GM19193 (cell line): Measurements from ENCODE around the gene QSOX2.

ENCODE experiments used
- POLR2A ChIP-seq: IDR thresholded peaks from 4 replicates; pipeline ENCODE4 v1.6.1; 2011; ENCODE audit not compliant: insufficient read depth, insufficient read length; ENCODE audit errors: extremely low read depth

The QSOX2 gene

DNA sequence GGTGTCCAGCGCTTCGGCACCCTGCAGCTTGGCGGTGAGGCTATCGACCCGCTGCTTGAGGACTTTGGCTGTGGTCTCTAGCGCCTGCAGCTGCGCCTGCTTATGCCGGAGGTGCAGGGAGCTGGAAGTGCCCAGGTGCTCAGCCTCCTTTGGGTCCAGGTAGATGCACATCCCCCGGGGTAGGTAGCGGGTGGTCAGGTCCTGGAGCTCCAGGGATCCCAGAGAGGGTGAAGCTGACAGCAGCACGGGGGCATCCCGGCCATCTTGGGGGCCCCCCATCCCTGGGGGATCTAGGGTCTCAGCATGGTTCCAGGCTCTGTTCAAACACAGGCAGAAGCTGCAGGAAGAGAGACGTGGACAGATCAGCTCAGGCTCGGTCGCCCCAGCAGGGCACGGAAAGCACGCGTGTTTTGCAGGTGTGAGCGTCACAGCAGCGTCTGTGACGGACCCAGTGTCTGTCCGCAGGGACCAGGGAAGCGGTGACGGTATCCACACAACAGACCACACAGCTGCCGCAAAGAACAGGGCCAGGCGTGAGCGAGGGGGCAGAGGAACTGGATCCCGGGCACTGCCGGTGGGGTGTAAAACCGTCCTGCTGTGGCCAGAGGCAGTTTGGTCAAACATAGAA lies 40.9 kb upstream of the QSOX2 start:
- no peak for TF ChIP-seq POLR2A

DNA sequence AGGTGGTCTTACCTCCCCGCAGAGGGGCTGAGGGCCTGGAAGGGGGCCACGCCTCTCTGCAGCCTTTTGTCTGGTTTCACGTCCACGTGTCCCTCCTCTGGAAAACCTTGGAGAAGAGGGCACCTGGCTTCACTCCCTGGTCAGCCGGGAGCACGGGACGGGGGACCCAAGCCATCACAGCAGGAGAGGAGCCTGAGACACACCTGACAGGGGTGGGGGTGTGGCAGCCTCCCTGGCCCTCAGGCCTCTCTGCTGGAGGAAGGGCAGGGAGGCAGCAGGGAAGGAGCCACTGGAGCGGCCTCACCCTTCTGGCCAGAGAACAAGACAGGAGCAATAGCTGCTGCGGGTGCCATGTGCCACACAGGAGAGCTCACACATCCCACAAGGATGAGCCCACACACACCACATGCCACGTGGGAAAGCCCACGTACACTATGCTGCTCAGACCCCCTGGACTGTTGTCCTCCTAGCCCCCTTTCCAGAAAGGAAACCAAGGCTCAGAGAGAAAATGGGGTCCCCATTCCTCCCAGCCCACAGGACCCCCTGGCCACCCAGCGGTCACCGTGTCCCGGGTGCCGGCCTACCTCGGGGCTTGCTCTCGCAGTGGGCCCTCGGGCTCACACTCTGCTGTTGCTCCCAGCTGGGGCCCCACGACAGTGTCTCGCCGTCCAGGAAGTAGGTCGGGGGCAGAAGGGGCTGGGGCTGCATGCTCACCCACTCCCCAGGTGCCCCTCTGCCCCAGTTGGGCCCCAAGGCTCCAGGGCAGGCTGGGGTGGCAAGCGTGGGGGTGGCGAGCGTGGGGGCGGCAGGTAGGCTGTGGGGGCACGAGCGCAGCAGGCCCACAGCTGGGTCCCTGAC lies 40.1 kb upstream of the QSOX2 start:
- TF ChIP-seq POLR2A, result no peak

DNA sequence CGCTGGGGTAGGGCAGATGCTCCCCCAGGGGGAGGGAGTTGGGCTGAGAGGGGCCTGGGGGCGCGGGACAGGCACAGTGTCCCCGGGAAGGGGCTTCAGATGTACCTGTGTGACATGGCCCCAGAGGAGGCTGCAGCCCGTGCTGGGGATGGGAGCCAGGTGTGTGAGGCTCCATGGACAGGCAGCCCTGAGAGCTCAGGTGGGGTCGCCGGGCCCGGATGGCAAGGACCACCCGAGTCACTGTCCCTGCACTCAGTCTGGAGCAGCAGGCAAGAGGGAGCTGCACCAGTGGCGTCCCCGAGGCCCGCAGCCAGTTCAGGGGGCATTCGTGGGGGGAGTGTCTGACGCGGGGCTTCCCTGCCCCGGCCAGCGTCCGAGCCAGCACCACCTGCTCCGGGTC lies 39.3 kb upstream of the QSOX2 start:
- TF ChIP-seq POLR2A, result no peak

DNA sequence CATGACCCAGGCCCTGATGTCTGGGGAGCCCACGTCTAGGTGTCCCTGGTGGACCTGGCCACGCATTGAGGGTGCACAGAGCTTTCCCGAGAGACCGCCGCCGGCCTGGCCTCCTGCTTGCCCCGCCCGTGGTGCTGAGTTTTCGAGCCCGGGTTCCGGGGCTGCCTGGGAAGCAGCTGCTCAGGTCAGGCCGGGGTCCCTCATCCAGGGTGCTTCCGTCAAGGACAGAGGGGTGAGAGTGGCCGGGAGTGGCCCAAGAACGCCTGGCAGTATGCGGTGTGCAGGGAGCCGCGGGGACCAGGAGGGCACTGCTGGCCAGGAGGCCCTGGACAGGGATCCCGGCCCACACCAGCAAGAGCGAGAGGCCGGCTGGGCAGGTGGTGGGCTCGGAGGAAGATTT lies 38.7 kb upstream of the QSOX2 start:
- TF ChIP-seq POLR2A, result no peak

DNA sequence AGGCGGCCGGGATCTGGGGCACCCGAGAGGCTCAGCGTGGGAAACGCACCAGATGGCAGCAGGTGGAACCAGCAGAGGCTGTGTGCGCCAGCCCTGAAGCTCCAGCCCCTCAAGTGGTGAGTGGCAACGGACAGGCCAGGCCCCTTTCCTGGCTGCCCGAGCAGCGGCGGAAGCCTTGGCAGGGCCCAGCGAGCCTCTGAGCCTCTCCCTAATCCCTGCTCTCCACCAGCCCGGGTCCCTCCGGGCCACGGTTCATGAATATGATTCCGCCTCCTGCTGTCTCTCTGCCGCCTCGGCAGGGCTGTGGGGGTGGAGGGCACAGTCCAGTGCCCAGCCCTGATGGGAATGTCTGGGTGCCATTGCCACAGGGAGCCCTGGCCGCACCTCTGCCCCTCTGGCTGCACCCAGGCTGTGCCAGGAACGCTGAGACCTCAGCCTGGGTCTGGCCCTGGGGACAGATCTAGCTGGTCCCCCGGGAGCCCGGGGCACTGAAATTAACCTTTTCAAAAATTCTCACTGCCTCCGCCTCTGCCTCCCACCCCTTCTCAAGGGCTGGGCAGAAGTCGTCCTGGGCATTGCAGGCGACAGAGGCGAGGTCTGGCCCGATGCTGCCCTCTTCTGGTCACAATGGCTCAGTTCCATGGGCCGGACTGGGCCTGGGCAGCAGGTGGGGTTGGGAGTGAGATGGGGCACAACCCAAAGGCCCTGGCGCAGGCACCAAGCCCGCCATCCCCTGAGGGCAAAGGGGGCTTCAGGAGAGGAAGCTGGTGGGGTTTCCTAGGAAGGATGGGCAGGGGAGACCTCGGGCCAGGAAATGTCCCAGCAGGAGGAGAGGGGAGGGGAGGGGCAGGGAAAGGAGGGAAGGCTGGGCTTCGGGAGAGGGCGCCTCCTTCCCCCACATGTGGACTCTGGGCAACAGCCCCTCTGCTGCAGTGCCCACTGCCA lies 38.0 kb upstream of the QSOX2 start:
- TF ChIP-seq POLR2A, result no peak

GRCh38 chr9:136282272-136282861 lies 36.8 kb upstream of the QSOX2 start:
- no peak for TF ChIP-seq POLR2A

DNA sequence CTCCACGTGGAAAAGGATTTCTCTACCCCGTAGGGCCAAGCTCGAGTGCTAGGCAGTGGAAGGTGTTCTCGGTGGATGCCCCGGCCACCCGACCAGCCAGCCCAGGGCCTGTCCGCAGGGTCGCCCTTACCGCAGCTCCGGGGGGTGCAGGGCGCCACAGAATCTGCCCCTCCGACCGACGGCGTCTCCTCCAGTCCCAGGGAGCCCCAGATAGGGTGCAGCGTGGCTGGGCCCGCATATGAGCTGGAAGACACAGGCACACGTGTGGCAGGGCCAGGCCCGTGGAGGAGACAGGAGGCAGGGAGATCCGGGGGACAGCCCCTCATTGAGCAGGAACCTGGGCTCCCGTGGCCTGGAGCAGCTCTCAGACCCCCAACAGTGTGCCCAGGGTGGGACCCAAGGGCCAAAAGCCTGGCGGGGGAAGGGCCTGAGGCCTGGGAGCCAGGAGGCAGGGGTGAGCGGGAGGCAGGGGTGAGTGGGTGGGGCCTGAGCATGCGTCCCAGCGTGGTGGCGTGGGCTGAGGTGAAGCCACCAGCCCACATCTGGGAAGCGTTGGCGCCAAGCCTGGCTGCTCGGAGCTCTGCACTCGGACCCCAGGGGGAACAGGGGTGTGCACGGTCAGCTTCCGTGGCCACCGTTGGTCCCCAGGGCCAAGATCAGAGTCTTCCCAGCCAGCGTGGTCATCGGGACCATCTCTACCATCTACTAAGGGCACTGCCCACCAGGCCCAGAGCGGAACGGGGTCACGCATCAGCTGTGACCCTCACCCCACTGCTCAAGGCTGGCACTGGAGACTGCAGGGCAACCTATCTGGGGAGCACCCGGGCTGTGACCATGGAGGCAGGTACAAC lies 36.0 kb upstream of the QSOX2 start:
- TF ChIP-seq POLR2A, result no peak

GRCh38 chr9:136280535-136281315 lies 35.1 kb upstream of the QSOX2 start:
- no peak for TF ChIP-seq POLR2A

- TF ChIP-seq POLR2A, result no peak
These were observed 33.9 kb upstream of the QSOX2 start for GRCh38 chr9:136279471-136279870.

- TF ChIP-seq POLR2A, result no peak
These were observed 33.3 kb upstream of the QSOX2 start for GRCh38 chr9:136278894-136279293.

DNA sequence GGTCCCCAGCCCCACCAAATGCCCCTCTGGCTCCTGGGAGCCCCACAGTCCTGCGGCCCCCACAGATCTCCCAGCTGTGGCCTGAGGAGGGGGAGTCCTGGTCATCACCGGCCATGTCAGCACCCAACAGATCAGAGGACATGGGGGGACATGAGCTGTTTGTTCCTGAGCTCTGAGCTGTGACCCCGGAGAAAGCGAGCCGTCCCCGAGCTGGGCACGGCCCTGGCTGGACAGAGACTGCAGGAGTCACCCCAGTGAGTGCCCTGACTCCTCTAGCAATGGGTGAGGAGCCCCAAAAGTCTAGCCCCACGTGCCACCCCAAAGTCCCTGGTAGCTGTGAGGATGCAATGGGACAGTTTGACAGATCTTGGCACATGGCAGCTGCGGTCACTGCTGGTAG lies 32.6 kb upstream of the QSOX2 start:
- TF ChIP-seq POLR2A, result no peak

- TF ChIP-seq POLR2A, result no peak
These were observed 32.1 kb upstream of the QSOX2 start for GRCh38 chr9:136277746-136278145.

DNA sequence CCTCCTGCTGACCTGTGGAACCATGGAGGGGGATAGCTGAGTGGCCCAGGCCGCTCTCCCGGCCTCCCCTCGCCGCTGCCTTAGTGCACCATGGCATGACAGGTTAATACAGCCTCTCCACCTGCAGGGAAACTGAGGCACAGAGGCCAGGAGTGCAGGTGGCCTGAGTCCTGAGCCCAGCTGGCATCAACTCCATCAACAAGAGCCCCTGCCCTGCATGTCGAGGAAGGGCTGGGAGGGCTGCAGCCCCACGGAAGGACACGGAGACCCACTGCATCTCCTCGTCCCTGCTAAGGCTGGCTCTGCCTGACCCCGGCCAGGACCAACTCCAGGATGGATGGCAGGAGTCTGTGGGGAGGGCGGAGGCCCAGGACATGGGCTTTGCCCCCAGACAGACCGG lies 31.1 kb upstream of the QSOX2 start:
- no peak for TF ChIP-seq POLR2A
